Loucy (cell line): ENCODE measurements around the gene PDHA1.

Source experiments
- H2AFZ ChIP-seq: fragments of 200-600 bp; sonication (generic); 2 replicates; pipeline ENCODE4 v1.6.0; 2016; ENCODE audit warnings: antibody characterized with exemption, mild to moderate bottlenecking, low read length, moderate library complexity
- H3F3A ChIP-seq: fragments of 200-600 bp; 2 replicates; pipeline ENCODE4 v1.6.0; 2016; ENCODE audit warnings: antibody characterized with exemption, low read depth, mild to moderate bottlenecking
- H3K27me3 ChIP-seq: fragments of 200-600 bp; sonication (generic); 2 replicates; pipeline ENCODE4 v1.6.1; 2014; ENCODE audit warnings: low read length, mild to moderate bottlenecking; ENCODE audit not compliant: insufficient read depth, poor library complexity, severe bottlenecking
- H3K36me3 ChIP-seq: fragments of 200-600 bp; sonication (generic); 2 replicates; pipeline ENCODE4 v1.6.1; 2016; ENCODE audit warnings: low read length; ENCODE audit not compliant: insufficient read depth
- H3K4me1 ChIP-seq: fragments of 200-600 bp; sonication (generic); 2 replicates; pipeline ENCODE4 v1.5.1; 2014; ENCODE audit warnings: low read length, mild to moderate bottlenecking; ENCODE audit not compliant: insufficient read depth, poor library complexity, severe bottlenecking
- H3K4me2 ChIP-seq: fragments of 200-600 bp; sonication (generic); 2 replicates; pipeline ENCODE4 v1.6.0; 2014; ENCODE audit warnings: antibody characterized with exemption, low read length, low read depth, mild to moderate bottlenecking; ENCODE audit not compliant: poor library complexity, severe bottlenecking
- H3K4me3 ChIP-seq: fragments of 200-600 bp; sonication (generic); 2 replicates; pipeline ENCODE4 v1.5.1; 2014; ENCODE audit warnings: low read length, mild to moderate bottlenecking, mixed read lengths; ENCODE audit not compliant: poor library complexity, severe bottlenecking
- H3K79me2 ChIP-seq: fragments of 200-600 bp; sonication (generic); 2 replicates; pipeline ENCODE4 v1.6.1; 2014; ENCODE audit warnings: low read length; ENCODE audit not compliant: insufficient read depth
- H3K9ac ChIP-seq: fragments of 200-600 bp; sonication (generic); 2 replicates; pipeline ENCODE4 v1.6.0; 2014; ENCODE audit warnings: mild to moderate bottlenecking, low read depth, low read length, moderate library complexity; ENCODE audit not compliant: poor library complexity, severe bottlenecking
- H3K9me2 ChIP-seq: fragments of 200-600 bp; sonication (generic); replicated peaks from 2 replicates; pipeline ENCODE4 v1.6.1; 2016; ENCODE audit warnings: low read depth, low read length, mixed read lengths
- H3K9me3 ChIP-seq: fragments of 200-600 bp; sonication (generic); 2 replicates; pipeline ENCODE4 v1.6.1; 2014; ENCODE audit warnings: mild to moderate bottlenecking, antibody characterized with exemption, low read length, low read depth; ENCODE audit not compliant: insufficient read depth
- H4K20me1 ChIP-seq: fragments of 200-600 bp; sonication (generic); 2 replicates; pipeline ENCODE4 v1.6.0; 2014; ENCODE audit warnings: antibody characterized with exemption, low read length, mild to moderate bottlenecking; ENCODE audit not compliant: insufficient read depth, poor library complexity, severe bottlenecking
- CTCF ChIP-seq: fragments of 200-600 bp; sonication (generic); conservative IDR thresholded peaks from 2 replicates; pipeline ENCODE4 v1.5.1; 2014; ENCODE audit warnings: mild to moderate bottlenecking, antibody characterized with exemption, low read length
- EZH2phosphoT487 ChIP-seq: fragments of 200-600 bp; IDR thresholded peaks from 2 replicates; pipeline ENCODE4 v1.6.1; 2018; ENCODE audit warnings: antibody characterized with exemption, mild to moderate bottlenecking, moderate library complexity, borderline replicate concordance

PDHA1 gene

GRCh38 chrX:19342331-19342906 lies 1.3 kb upstream of the PDHA1 start:
- no peaks in the 10 kb centered on the region for H3K36me3 ChIP-seq
- H2AFZ ChIP-seq, result no peak overlapping the region
- peaks cover 34% of the 10 kb centered on the region for H3K79me2 ChIP-seq
- no peaks in the 10 kb centered on the region for H3K27me3 ChIP-seq
- H3F3A ChIP-seq, result no peaks in the 10 kb centered on the region
- H3K4me1 ChIP-seq, result peaks cover 4% of the 10 kb centered on the region
- H3K9me2 ChIP-seq, result no peaks in the 10 kb centered on the region
- TF ChIP-seq CTCF, result no peak
- no peak for TF ChIP-seq EZH2phosphoT487
- no peak overlapping the region for H3K4me3 ChIP-seq
- peaks cover 9% of the 10 kb centered on the region for H4K20me1 ChIP-seq
- H3K4me2 ChIP-seq, result peak overlapping the region; percentile 84
- H3K9ac ChIP-seq, result peak overlapping the region; percentile 71
- H3K9me3 ChIP-seq, result no peaks in the 10 kb centered on the region

GRCh38 chrX:19343085-19343534 lies 617 bp upstream of the PDHA1 start:
- H3F3A ChIP-seq, result no peaks in the 10 kb centered on the region
- no peaks in the 10 kb centered on the region for H3K9me3 ChIP-seq
- no peaks in the 10 kb centered on the region for H3K27me3 ChIP-seq
- H3K79me2 ChIP-seq, result peaks cover 41% of the 10 kb centered on the region
- peak overlapping the region; percentile 86 for H3K4me3 ChIP-seq
- H4K20me1 ChIP-seq, result peaks cover 13% of the 10 kb centered on the region
- H3K4me1 ChIP-seq, result peaks cover 9% of the 10 kb centered on the region
- peak overlapping the region; percentile 71 for H3K9ac ChIP-seq
- no peak for TF ChIP-seq CTCF
- TF ChIP-seq EZH2phosphoT487, result no peak
- H2AFZ ChIP-seq, result peak overlapping the region; percentile 90
- H3K36me3 ChIP-seq, result no peaks in the 10 kb centered on the region
- H3K9me2 ChIP-seq, result no peaks in the 10 kb centered on the region
- peak overlapping the region; percentile 84 for H3K4me2 ChIP-seq

DNA sequence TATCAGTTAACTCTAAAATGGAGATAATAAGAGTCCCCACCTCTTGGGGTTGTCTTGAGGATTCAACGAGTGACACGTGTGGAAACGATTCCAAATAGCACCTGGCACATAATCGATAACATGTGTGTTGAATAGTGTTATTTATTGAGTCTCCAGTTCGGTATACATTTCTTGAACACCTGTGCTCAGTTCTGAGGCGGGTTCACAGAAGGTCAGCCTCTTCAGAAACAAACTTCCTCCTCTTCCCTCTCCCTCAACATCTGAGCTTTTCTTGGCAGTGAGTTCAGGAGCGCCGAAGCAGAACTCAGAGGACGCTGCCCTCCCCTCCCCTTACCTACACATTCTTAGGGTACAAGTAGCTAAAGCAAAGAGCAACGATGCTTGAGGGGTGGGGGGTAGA lies 934 bp downstream of the PDHA1 start:
- Histone ChIP-seq H3K9me3 (no peaks in the 10 kb centered on the region), H2AFZ (no peak overlapping the region), H4K20me1 (peaks cover 13% of the 10 kb centered on the region), H3K4me3 (peak overlapping the region; percentile 86), H3K9ac (peak overlapping the region; percentile 79), H3K4me1 (peaks cover 10% of the 10 kb centered on the region), H3K79me2 (peaks cover 45% of the 10 kb centered on the region), H3K27me3 (no peaks in the 10 kb centered on the region), H3K4me2 (peak overlapping the region; percentile 88), H3K36me3 (no peaks in the 10 kb centered on the region), H3K9me2 (no peaks in the 10 kb centered on the region), H3F3A (no peaks in the 10 kb centered on the region)
- no peak for TF ChIP-seq CTCF
- TF ChIP-seq EZH2phosphoT487, result no peak
